Tibial nerve (tissue), 4 donors: ENCODE results near the gene SUGCT.

Source experiments
- EP300 ChIP-seq, 2 donors: sonication (generic); formaldehyde crosslinking; IDR thresholded peaks; one replicate each; pipeline ENCODE4 v1.6.1; 2017; ENCODE audit warnings: antibody characterized with exemption in 2 of 2, mild to moderate bottlenecking in 1 of 2
- TF ChIP-seq, protein P1 (sequence below), 5 experiments: fragments of 200-600 bp in 3 of 5; fragments of 450-650 bp in 2 of 5; sonication (generic) in 3 of 5; IDR thresholded peaks; one replicate each; pipeline ENCODE4 v1.5.1; 2016 to 2019; ENCODE audit warnings: antibody characterized with exemption in 5 of 5, mild to moderate bottlenecking in 3 of 5, moderate library complexity in 2 of 5

DNA sequence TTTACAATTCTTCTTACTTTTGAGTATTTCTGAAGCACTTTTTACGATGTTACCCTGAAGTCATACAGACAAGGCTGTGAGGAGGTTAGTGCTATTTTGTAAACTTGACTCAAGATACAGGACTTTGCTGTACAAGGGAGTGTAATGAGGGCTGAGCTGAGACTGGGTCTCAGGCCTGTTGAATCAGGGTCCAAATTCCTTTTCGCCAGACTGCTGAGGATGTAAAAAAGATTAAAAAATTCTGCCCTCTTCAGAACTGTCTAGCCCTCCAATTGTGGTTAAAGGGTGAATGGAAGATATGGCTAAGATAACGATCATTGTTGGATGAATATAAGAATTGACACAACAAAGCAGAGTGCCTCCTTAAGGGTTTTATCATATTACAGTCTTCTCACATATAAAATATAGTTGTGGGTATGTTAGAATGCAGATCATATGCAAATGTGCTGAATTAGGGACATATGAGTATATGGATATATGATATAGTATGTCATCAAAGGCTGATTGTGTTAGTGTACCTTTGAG lies 165.4 kb downstream of the SUGCT start:
- TF ChIP-seq, protein P1, sequence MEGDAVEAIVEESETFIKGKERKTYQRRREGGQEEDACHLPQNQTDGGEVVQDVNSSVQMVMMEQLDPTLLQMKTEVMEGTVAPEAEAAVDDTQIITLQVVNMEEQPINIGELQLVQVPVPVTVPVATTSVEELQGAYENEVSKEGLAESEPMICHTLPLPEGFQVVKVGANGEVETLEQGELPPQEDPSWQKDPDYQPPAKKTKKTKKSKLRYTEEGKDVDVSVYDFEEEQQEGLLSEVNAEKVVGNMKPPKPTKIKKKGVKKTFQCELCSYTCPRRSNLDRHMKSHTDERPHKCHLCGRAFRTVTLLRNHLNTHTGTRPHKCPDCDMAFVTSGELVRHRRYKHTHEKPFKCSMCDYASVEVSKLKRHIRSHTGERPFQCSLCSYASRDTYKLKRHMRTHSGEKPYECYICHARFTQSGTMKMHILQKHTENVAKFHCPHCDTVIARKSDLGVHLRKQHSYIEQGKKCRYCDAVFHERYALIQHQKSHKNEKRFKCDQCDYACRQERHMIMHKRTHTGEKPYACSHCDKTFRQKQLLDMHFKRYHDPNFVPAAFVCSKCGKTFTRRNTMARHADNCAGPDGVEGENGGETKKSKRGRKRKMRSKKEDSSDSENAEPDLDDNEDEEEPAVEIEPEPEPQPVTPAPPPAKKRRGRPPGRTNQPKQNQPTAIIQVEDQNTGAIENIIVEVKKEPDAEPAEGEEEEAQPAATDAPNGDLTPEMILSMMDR (IDR thresholded peaks at IDR 0.05), result no peak
- TF ChIP-seq EP300 (IDR thresholded peaks at IDR 0.05), result no peak
